Upper lobe of right lung (tissue), 1 donor: Measurements from ENCODE around the gene MPIG6B. TPM values are rescaled to one million over a fixed set of nuclear protein-coding genes. Genes with fewer than 3 reads are reported as not detected.

Source experiments
- ATAC-seq: fragments of 200-7000 bp; cut with Tn5 transposase; one replicate; pipeline ENCODE4 v1.9.1; 2020; ENCODE audit warnings: mild to moderate bottlenecking, moderate library complexity
- DNase-seq: peaks from one replicate; pipeline ENCODE4 v3.0.0-alpha.2; 2020
- H3K27ac ChIP-seq: fragments of 200-600 bp; one replicate; pipeline ENCODE4 v1.8.0; 2022
- H3K27me3 ChIP-seq: fragments of 200-600 bp; one replicate; pipeline ENCODE4 v1.8.0; 2022; ENCODE audit warnings: mild to moderate bottlenecking
- H3K36me3 ChIP-seq: fragments of 200-600 bp; one replicate; pipeline ENCODE4 v1.8.0; 2022
- H3K4me1 ChIP-seq: fragments of 200-600 bp; one replicate; pipeline ENCODE4 v1.8.0; 2022
- H3K4me3 ChIP-seq: fragments of 200-600 bp; one replicate; pipeline ENCODE4 v1.8.0; 2022; ENCODE audit warnings: mild to moderate bottlenecking
- H3K9me3 ChIP-seq: fragments of 200-600 bp; one replicate; pipeline ENCODE4 v1.8.0; 2022
- CTCF ChIP-seq: fragments of 200-600 bp; IDR thresholded peaks from one replicate; pipeline ENCODE4 v1.8.0; 2022; ENCODE audit warnings: antibody characterized with exemption
- intact Hi-C: fragments of 100-400 bp; cut with DNase I; formaldehyde crosslinking; loops from one replicate; pipeline ENCODE4 v1.11.0; 2022
- total RNA-seq: library from RNA; stranded (reverse); fragmentation: NEBNext Ultra II Directional; extraction: Animal tissue kit (Norgen Biotek cat#: 25700); gene quantifications from one replicate; pipeline ENCODE4 v1.2.1, GENCODE V29; 2021
- donor health status: DM: no; HTN: yes; CAD: no; lungs with severe emphysema.

MPIG6B gene
- total RNA-seq, 1 donor from 2014 or later, result 1.1 TPM

- no peak for TF ChIP-seq CTCF
- no peaks in the 10 kb centered on the region for H3K36me3 ChIP-seq
- H3K27me3 ChIP-seq, result no peaks in the 10 kb centered on the region
- intact Hi-C loops, result no loop called here
- peak; percentile 93 for ATAC-seq
- no peaks in the 10 kb centered on the region for H3K9me3 ChIP-seq
- peaks cover 36% of the 10 kb centered on the region for H3K4me1 ChIP-seq
- H3K27ac ChIP-seq, result peak within 1 kb of the TSS; percentile 92
- H3K4me3 ChIP-seq, result peak within 1 kb of the TSS; percentile 83
- peak; percentile 98 for DNase-seq
These were observed 16.6 kb downstream of the MPIG6B start, which contains the start of gene MSH5 for GRCh38 chr6:31739639-31740396. TSS of gene MSH5 (plus strand) at chr6:31740005. CDS start at chr6:31740467, 462 bp downstream.

- Histone ChIP-seq H3K9me3 (no peaks in the 10 kb centered on the region), H3K4me1 (peaks cover 36% of the 10 kb centered on the region), H3K36me3 (no peaks in the 10 kb centered on the region), H3K27me3 (no peaks in the 10 kb centered on the region), H3K27ac (peak overlapping the region; percentile 43), H3K4me3 (peak overlapping the region; percentile 83)
- DNase-seq, result peak; percentile 81
- intact Hi-C loops, result no loop called here
- ATAC-seq, result peak; percentile 6
- no peak for TF ChIP-seq CTCF
These were observed 17.4 kb downstream of the MPIG6B start for GRCh38 chr6:31740397-31741223.

- ATAC-seq (no peak), DNase-seq (no peak)
- Histone ChIP-seq H3K36me3 (no peaks in the 10 kb centered on the region), H3K27me3 (no peaks in the 10 kb centered on the region), H3K27ac (no peak overlapping the region), H3K4me3 (no peak overlapping the region), H3K9me3 (no peaks in the 10 kb centered on the region), H3K4me1 (peaks cover 33% of the 10 kb centered on the region)
- intact Hi-C loops, result no loop called here
- TF ChIP-seq CTCF, result no peak
These were observed 18.6 kb downstream of the MPIG6B start for GRCh38 chr6:31741815-31742214.

GRCh38 chr6:31742894-31743293 is 19.7 kb downstream of the MPIG6B start:
- no peaks in the 10 kb centered on the region for H3K36me3 ChIP-seq
- H3K9me3 ChIP-seq, result no peaks in the 10 kb centered on the region
- no peak overlapping the region for H3K27ac ChIP-seq
- H3K27me3 ChIP-seq, result no peaks in the 10 kb centered on the region
- peaks cover 23% of the 10 kb centered on the region for H3K4me1 ChIP-seq
- TF ChIP-seq CTCF, result no peak
- no peak overlapping the region for H3K4me3 ChIP-seq
- intact Hi-C loops, result no loop called here
- ATAC-seq, result no peak
- no peak for DNase-seq

GRCh38 chr6:31744422-31744821 is 21.2 kb downstream of the MPIG6B start:
- no peaks in the 10 kb centered on the region for H3K36me3 ChIP-seq
- H3K9me3 ChIP-seq, result no peaks in the 10 kb centered on the region
- ATAC-seq (no peak), DNase-seq (no peak)
- H3K27me3 ChIP-seq, result no peaks in the 10 kb centered on the region
- intact Hi-C loops, result no loop called here
- H3K4me3 ChIP-seq, result no peak overlapping the region
- no peak for TF ChIP-seq CTCF
- H3K4me1 ChIP-seq, result peaks cover 8% of the 10 kb centered on the region
- H3K27ac ChIP-seq, result no peak overlapping the region
